Hepatic stellate cell (primary cell): Measurements from ENCODE around the gene CHST3.

Experiments used
- DNase-seq: peaks from one replicate; pipeline ENCODE4 v3.0.0; 2011; ENCODE audit warnings: low spot score

The CHST3 gene

DNA sequence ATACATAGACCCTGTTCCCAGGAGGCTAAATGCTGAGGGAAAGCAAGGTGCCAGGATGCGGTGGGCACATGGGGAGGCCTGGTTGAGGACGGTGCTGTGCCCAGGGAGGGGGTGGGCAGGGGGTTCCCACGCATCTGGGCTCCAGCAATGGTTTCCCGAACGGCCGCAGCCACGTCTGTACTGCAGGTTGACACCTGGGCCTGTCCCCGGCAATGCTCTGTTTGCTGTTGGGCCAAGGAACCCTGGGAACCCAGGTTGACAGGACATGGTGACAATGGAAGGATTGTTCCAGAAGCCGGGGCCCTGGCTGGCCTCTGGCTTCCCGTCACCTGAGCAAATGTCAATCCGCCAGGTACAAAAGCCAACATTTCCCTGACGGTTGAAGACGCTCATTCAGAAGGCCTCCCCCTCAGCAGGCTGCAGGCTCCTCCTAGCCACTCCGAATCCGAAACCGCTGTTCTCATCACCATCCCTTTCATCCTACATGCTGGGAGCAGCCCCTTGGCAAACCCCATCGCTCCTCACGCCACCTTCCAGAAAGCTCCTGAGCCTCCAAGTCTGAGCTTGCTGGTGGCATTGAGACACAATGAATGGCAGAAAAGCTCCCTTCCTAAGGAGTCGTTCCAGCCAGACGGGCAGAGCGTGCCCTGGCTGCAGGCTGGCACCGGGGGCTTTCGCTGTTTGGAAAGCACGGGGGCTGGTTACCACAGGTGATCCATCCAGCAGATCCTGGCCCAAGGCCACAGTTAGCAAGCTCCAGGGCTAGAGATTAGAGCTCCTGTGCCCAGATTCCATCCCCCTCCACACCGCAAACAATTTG lies 92.9 kb downstream of the CHST3 start:
- no peak for DNase-seq

DNA sequence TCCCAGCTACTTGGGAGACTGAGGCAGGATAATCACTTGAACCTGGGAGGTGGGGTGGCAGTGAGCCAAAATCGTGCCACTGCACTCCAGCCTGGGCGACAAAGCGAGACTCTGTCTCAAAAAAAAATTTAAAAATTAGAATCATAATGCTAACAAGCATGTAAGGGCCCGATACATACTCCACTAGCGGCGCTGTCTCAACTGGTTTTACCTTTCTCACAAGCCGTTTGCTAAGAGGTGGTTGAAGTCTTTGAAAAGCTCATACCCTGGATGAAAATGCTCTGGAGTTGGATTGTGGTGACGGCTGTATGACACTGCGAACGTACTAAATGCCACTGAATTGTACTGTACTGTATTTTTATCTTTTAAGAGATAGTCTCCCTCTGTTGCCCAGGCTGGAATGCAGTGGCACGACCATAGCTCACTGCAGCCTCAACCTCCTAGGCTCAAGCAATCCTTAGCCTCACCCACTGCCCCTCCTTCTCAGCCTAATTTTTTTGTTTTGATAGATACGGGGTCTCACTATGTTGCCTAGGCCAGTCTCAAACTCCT lies 94.2 kb downstream of the CHST3 start:
- no peak for DNase-seq

DNA sequence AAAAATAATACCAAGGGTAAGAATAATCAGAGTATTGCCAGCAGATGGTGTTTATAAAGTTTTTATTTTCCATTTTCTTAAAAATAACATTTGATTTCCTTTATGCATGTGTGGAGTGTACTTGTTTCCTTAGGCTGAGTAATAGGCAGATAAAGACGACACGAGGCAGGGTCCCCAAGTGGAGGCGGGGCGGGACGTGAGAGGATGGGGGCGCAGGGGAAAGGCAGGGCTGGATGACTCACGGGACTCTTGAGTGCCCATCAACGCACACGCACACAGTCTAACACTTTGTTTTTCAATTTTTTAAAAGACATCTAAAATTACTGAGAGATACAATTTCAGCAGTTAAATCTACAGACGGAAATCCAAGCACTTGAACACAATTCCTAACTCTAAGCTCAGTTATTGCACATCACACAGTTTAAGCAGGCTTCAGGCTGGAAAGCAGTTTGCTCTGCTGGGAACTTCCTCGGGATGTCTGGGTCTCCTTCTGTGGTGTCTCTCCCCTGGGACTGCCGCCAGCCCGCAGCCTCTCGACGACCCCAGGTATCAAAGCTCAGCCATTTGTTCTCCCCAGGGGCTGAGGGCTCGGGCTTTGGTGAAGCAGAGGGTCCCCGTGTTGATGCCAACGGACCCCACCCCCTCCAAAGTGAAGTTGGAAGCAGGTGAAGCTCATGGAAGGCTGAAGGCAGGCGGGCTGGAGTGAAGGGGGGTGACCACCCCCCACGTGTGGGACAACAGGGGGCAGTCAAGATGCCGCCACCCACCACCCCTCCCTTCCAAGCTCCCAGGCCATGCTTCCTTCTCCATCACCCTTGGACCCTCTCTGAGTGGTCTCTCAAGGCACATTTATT lies 95.0 kb downstream of the CHST3 start:
- DNase-seq, result no peak

- no peak for DNase-seq
These were observed 95.9 kb downstream of the CHST3 start for GRCh38 chr10:72059843-72060822.

- DNase-seq, result no peak
These were observed 97.3 kb downstream of the CHST3 start for GRCh38 chr10:72061491-72061890.

DNA sequence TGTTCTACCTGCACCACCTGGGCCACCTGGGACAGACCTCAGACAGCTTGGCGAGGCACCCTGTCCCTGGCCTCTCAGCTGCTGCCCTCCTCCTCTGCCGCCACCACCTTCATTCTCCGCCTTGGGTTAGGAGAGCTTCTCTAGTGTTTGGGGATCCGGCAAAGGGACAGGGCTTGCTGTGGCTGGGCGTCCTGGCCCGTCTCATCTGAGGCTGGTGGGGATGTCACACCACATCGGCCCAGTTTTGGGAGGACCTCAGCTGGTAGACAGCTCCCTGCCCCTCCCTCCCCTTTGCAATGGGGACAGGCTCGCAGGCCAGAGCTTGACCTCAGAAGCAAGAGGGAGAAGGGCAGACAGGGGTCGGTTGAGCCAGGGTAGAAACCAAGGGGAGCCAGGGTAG lies 97.7 kb downstream of the CHST3 start:
- DNase-seq, result no peak

DNA sequence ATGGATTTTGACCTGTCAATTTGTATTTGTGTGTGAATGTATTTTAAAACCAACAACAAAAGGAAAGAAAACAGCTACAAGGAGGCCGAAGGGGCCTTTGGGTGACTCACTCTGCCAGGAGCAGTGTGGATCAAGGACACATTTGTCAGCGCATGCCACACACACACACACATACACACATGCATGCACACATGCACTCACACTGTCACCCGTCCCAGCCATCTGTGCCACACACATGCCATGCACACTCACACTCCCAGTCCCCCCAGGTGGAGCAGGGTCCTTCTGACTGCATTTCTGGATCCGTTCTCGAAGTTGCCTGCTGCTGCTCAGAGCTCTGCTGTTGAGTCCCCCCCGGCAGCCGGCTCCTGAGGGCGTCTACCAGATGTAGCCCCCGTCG lies 98.2 kb downstream of the CHST3 start:
- DNase-seq, result no peak
